SU-DHL-6 (cell line): ENCODE measurements around the gene EPHA5.

Experiments used
- EZH2phosphoT487 ChIP-seq: fragments of 200-600 bp; sonication (generic), shearing (Covaris generic); conservative IDR thresholded peaks from 2 replicates; pipeline ENCODE4 v1.6.1; 2018; ENCODE audit warnings: mild to moderate bottlenecking, antibody characterized with exemption, low read length, moderate library complexity, mixed read lengths
- TF ChIP-seq, protein P1 (sequence below): fragments of 200-600 bp; sonication (generic); IDR thresholded peaks from one replicate; pipeline ENCODE4 v1.5.1; 2017; ENCODE audit warnings: antibody characterized with exemption, mild to moderate bottlenecking, low read length, moderate library complexity; ENCODE audit not compliant: insufficient read depth, poor library complexity, severe bottlenecking

DNA sequence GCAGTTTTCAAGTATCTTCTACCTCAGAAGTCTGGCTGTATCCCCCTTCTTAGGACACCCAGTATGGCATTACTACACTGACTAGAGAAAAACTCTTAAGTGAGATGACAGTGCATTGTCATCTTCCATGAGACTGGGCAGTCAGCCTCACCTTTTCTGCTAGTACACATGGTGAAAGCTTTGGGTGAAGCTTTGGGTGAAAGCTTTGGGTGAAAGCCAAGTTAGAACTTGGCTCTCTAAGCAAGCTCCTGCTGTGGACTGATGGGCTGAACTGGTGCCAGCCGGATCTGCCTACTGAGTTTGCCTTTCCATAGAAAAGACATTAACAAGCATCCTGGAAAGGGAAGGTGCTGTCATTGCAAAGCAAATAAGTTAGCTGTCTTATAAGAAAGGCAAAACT lies 8.8 kb downstream of the EPHA5 start:
- TF ChIP-seq, protein P1, sequence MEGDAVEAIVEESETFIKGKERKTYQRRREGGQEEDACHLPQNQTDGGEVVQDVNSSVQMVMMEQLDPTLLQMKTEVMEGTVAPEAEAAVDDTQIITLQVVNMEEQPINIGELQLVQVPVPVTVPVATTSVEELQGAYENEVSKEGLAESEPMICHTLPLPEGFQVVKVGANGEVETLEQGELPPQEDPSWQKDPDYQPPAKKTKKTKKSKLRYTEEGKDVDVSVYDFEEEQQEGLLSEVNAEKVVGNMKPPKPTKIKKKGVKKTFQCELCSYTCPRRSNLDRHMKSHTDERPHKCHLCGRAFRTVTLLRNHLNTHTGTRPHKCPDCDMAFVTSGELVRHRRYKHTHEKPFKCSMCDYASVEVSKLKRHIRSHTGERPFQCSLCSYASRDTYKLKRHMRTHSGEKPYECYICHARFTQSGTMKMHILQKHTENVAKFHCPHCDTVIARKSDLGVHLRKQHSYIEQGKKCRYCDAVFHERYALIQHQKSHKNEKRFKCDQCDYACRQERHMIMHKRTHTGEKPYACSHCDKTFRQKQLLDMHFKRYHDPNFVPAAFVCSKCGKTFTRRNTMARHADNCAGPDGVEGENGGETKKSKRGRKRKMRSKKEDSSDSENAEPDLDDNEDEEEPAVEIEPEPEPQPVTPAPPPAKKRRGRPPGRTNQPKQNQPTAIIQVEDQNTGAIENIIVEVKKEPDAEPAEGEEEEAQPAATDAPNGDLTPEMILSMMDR: no peak
- no peak for TF ChIP-seq EZH2phosphoT487
